ENCODE measurements around the gene RNF112. TPM values are rescaled to one million over a fixed set of nuclear protein-coding genes. Genes with fewer than 3 reads are reported as not detected.

Gene RNF112
- total and polyA plus RNA-seq, 2 of the 8 experiments (the other 6 are each of a cell fraction or from before 2014, with no cell fraction given), result 1.1 to 2.2 TPM

- Histone ChIP-seq H3K23ac (ENCODE audit: insufficient read length) (no peak overlapping the region), H3K27me3 (replicated peaks in 1 of 4; ENCODE audit: control insufficient read depth in 3 of 4, extremely low read depth in 1 of 4, insufficient read depth in 3 of 4, low read length in 3 of 4) (peaks cover 0 to 8% (median under 1%) of the 10 kb centered on the region in 4 experiments; a peak in 2 of 7 replicates), H3K4me2 (ENCODE audit: insufficient read depth in 1 of 2, low read depth in 2 of 2, low read length in 2 of 2) (no peak overlapping the region), H4K8ac (ENCODE audit: extremely low read depth, insufficient read depth, low read length) (peak overlapping the region; percentile 57; the same call in 1 of the 2 replicates), H3K56ac (replicated peaks; ENCODE audit: insufficient read length, low read depth, low read length) (no peak overlapping the region), H2BK120ac (replicated peaks; ENCODE audit: low read depth, low read length) (no peak overlapping the region), H3K9me3 (ENCODE audit: insufficient read depth in 2 of 2, low read depth in 1 of 2, low read length in 1 of 2) (no peaks in the 10 kb centered on the region), H3K4me3 (ENCODE audit: extremely low read depth in 1 of 4, insufficient read depth in 2 of 4, low read depth in 3 of 4, low read length in 4 of 4) (no peak overlapping the region), H4K20me1 (replicated peaks in 1 of 2; ENCODE audit: control insufficient read depth in 1 of 2, insufficient read depth in 2 of 2, low read length in 2 of 2) (no peaks in the 10 kb centered on the region), H3K79me1 (ENCODE audit: low read depth, low read length) (no peaks in the 10 kb centered on the region), H4K91ac (replicated peaks; ENCODE audit: insufficient read length, low read length) (peak overlapping the region; percentile 35), H3K23me2 (ENCODE audit: low read depth, low read length) (no peaks in the 10 kb centered on the region), H3K18ac (ENCODE audit: extremely low read depth, low read length) (no peak overlapping the region), H2BK20ac (ENCODE audit: low read length) (no peak overlapping the region), H2AFZ (ENCODE audit: low read length) (no peak overlapping the region), H2BK5ac (ENCODE audit: low read depth, low read length) (no peak overlapping the region), H3K9ac (replicated peaks in 1 of 4; ENCODE audit: extremely low read depth in 1 of 4, low read depth in 3 of 4, low read length in 3 of 4) (no peak overlapping the region), H4K5ac (ENCODE audit: insufficient read length, low read depth, low read length) (no peak overlapping the region), H3K27ac (ENCODE audit: low read depth, low read length) (no peak overlapping the region), H2BK12ac (ENCODE audit: low read depth, low read length) (0 out of 2 replicates have a peak overlapping the region, but pooled peaks have one; percentile 27), H3K36me3 (ENCODE audit: control insufficient read depth in 2 of 4, insufficient read depth in 4 of 4, low read length in 3 of 4) (no peaks in the 10 kb centered on the region), H3K4ac (replicated peaks; ENCODE audit: insufficient read length, low read depth, low read length) (no peak overlapping the region), H3K14ac (ENCODE audit: insufficient read length) (no peak overlapping the region), H2BK15ac (ENCODE audit: low read length) (0 out of 2 replicates have a peak overlapping the region, but pooled peaks have one; percentile 46), H2AK5ac (ENCODE audit: low read depth, low read length) (no peak overlapping the region), H3K79me2 (ENCODE audit: control insufficient read depth in 1 of 2, insufficient read depth in 2 of 2, low read length in 2 of 2) (no peaks in the 10 kb centered on the region), H3K4me1 (replicated peaks in 1 of 4; ENCODE audit: control insufficient read depth in 3 of 4, insufficient read depth in 4 of 4, low read length in 3 of 4) (peaks cover 0 to 13% (median 6%) of the 10 kb centered on the region in 4 experiments; a peak in 4 of 7 replicates)
- 88% methylated on average over 26 of the region's 28 CpGs; no CpG with 5 or more reads in 1 of the 2 experiments for WGBS, 2 experiments (ENCODE audit: extremely low coverage in 1 of 2, insufficient coverage in 1 of 2, insufficient read length in 1 of 2, insufficient replicate concordance in 2 of 2, low coverage in 1 of 2, low lambda C conversion rate in 2 of 2, missing lambda C conversion rate in 1 of 2)
- CTCF ChIA-PET (ENCODE audit: partially characterized antibody), result interaction anchor here (0.6 to 1.9 kb wide), 6 partner anchors 11 to 66 kb away, joined by 3 to 10 read pairs (median 4); no protein-coding TSS in a partner anchor
- POLR2A ChIA-PET (ENCODE audit: partially characterized antibody), result interaction anchor here (0.6 kb wide), 1 partner anchor 17 kb away, joined by 3 read pairs; no protein-coding TSS in a partner anchor
- DNase-seq (ENCODE audit: low read depth in 1 of 2, low spot score in 2 of 2) (no peak), FAIRE-seq (no peak)
- TF ChIP-seq GTF2F1 (IDR thresholded peaks at IDR 0.05; ENCODE audit: borderline replicate concordance, low read depth, low read length) (no peak), BRCA1 (IDR thresholded peaks at IDR 0.05; ENCODE audit: low read depth, low read length) (no peak), NANOG (IDR thresholded peaks at IDR 0.05; ENCODE audit: insufficient read depth, low read depth, low read length, poor library complexity, severe bottlenecking) (no peak), NRF1 (IDR thresholded peaks at IDR 0.05; ENCODE audit: low read depth, low read length) (no peak), SIRT6 (IDR thresholded peaks at IDR 0.05; ENCODE audit: low read length) (no peak)
Observed at GRCh38 chr17:19414396-19415280, 3.6 kb downstream of the RNF112 start.

Data from H1 (cell line).